ENCODE data around the gene TP53AIP1. TPM values are rescaled to one million over a fixed set of nuclear protein-coding genes. Genes with fewer than 3 reads are reported as not detected.
A peak's percentile ranks its signal among the peaks of the same experiment; 100 is the strongest.

Gene TP53AIP1
- total and polyA plus RNA-seq, 2 of the 8 experiments (the other 6 are each of a cell fraction or from before 2014, with no cell fraction given): 0.03 TPM; not detected in 1

GRCh38 chr11:128956401-128957201 lies 13.9 kb upstream of the TP53AIP1 start:
- no peaks in the 10 kb centered on the region for H3K36me3 ChIP-seq (ENCODE audit: control insufficient read depth in 2 of 4, insufficient read depth in 4 of 4, low read length in 3 of 4)
- 59% methylated on average over 7 of the region's 8 CpGs; no CpG with 5 or more reads in 1 of the 2 experiments for WGBS, 2 experiments (ENCODE audit: extremely low coverage in 1 of 2, insufficient coverage in 1 of 2, insufficient read length in 1 of 2, insufficient replicate concordance in 2 of 2, low coverage in 1 of 2, low lambda C conversion rate in 2 of 2, missing lambda C conversion rate in 1 of 2)
- H2BK12ac ChIP-seq (ENCODE audit: low read depth, low read length): 0 out of 2 replicates have a peak overlapping the region, but pooled peaks have one; percentile 41
- H2AK5ac ChIP-seq (ENCODE audit: low read depth, low read length): no peak overlapping the region
- H2BK5ac ChIP-seq (ENCODE audit: low read depth, low read length): no peak overlapping the region
- no peak for DNase-seq (ENCODE audit: low read depth in 1 of 2, low spot score in 2 of 2)
- no peak overlapping the region for H2BK15ac ChIP-seq (ENCODE audit: low read length)
- no peak overlapping the region for H2AFZ ChIP-seq (ENCODE audit: low read length)
- no peak overlapping the region for H3K23ac ChIP-seq (ENCODE audit: insufficient read length)
- no peaks in the 10 kb centered on the region for H3K23me2 ChIP-seq (ENCODE audit: low read depth, low read length)
- TF ChIP-seq RFX5 (IDR thresholded peaks at IDR 0.05; ENCODE audit: borderline replicate concordance, low read depth, low read length): no peak
- TF ChIP-seq CTCF (IDR thresholded peaks at IDR 0.05; ENCODE audit: control extremely low read depth in 1 of 3, insufficient read depth in 1 of 3, low read depth in 1 of 3, low read length in 3 of 3): peak in 2 of 3 experiments; percentile 79 to 86; a peak in 3 of 4 replicates
- 0 out of 2 replicates have a peak, but pooled peaks have one; percentile 18 for TF ChIP-seq TEAD4 (IDR thresholded peaks at IDR 0.05; ENCODE audit: low read depth, low read length)
- no peak for TF ChIP-seq EGR1 (IDR thresholded peaks at IDR 0.05; ENCODE audit: borderline replicate concordance, low read depth, low read length)
- TF ChIP-seq RAD21 (IDR thresholded peaks at IDR 0.05 in 1 of 2, conservative IDR thresholded peaks at IDR 0.05 in 1 of 2; ENCODE audit: low read depth in 2 of 2, low read length in 2 of 2): peak; percentile 89 to 90
- no peak overlapping the region for H3K27ac ChIP-seq (ENCODE audit: low read depth, low read length)
- no peak overlapping the region for H2BK20ac ChIP-seq (ENCODE audit: low read length)
- no peaks in the 10 kb centered on the region for H3K79me1 ChIP-seq (ENCODE audit: low read depth, low read length)
- peaks cover 0 to 2% (median 0%) of the 10 kb centered on the region in 4 experiments; a peak in 2 of 7 replicates for H3K27me3 ChIP-seq (replicated peaks in 1 of 4; ENCODE audit: control insufficient read depth in 3 of 4, extremely low read depth in 1 of 4, insufficient read depth in 3 of 4, low read length in 3 of 4)
- H4K20me1 ChIP-seq (replicated peaks in 1 of 2; ENCODE audit: control insufficient read depth in 1 of 2, insufficient read depth in 2 of 2, low read length in 2 of 2): peaks cover 0 to 2% of the 10 kb centered on the region in 2 experiments
- H4K8ac ChIP-seq (ENCODE audit: extremely low read depth, insufficient read depth, low read length): no peak overlapping the region
- no peaks in the 10 kb centered on the region for H3K9me3 ChIP-seq (ENCODE audit: insufficient read depth in 2 of 2, low read depth in 1 of 2, low read length in 1 of 2)
- H3K4me3 ChIP-seq (ENCODE audit: extremely low read depth in 1 of 4, insufficient read depth in 2 of 4, low read depth in 3 of 4, low read length in 4 of 4): no peak overlapping the region
- no peak overlapping the region for H4K5ac ChIP-seq (ENCODE audit: insufficient read length, low read depth, low read length)
- peak; percentile 94 for FAIRE-seq
- H3K18ac ChIP-seq (ENCODE audit: extremely low read depth, low read length): no peak overlapping the region
- no peaks in the 10 kb centered on the region for H3K4me1 ChIP-seq (replicated peaks in 1 of 4; ENCODE audit: control insufficient read depth in 3 of 4, insufficient read depth in 4 of 4, low read length in 3 of 4)
- H3K14ac ChIP-seq (ENCODE audit: insufficient read length): no peak overlapping the region
- H3K56ac ChIP-seq (replicated peaks; ENCODE audit: insufficient read length, low read depth, low read length): no peak overlapping the region
- no peaks in the 10 kb centered on the region; a peak in 1 of 4 replicates for H3K79me2 ChIP-seq (ENCODE audit: control insufficient read depth in 1 of 2, insufficient read depth in 2 of 2, low read length in 2 of 2)
- POLR2A ChIA-PET (ENCODE audit: partially characterized antibody): interaction anchor here (1.0 kb wide), 1 partner anchor 70 kb away, joined by 4 read pairs; no protein-coding TSS in a partner anchor
- H4K91ac ChIP-seq (replicated peaks; ENCODE audit: insufficient read length, low read length): no peak overlapping the region
- no peak overlapping the region for H3K9ac ChIP-seq (replicated peaks in 1 of 4; ENCODE audit: extremely low read depth in 1 of 4, low read depth in 3 of 4, low read length in 3 of 4)
- no peak overlapping the region for H3K4ac ChIP-seq (replicated peaks; ENCODE audit: insufficient read length, low read depth, low read length)
- no peak overlapping the region for H3K4me2 ChIP-seq (ENCODE audit: insufficient read depth in 1 of 2, low read depth in 2 of 2, low read length in 2 of 2)
- H2BK120ac ChIP-seq (replicated peaks; ENCODE audit: low read depth, low read length): no peak overlapping the region
- CTCF ChIA-PET (ENCODE audit: partially characterized antibody): interaction anchor here (0.6 to 20.6 kb wide), 43 partner anchors 8 to 826 kb away, joined by 3 to 473 read pairs (median 4); partner anchors contain the start of genes KCNJ5 and TP53AIP1

Measured in H1 (cell line).